GM04504 (cell line): ENCODE data around the gene CTTN.
"Not testable (repeated sequence)": the region's sequence is repeated elsewhere in the genome, so short reads cannot be mapped to it uniquely, and the experiment has no call there.

ENCODE experiments used
- DNase-seq: peaks from one replicate; pipeline ENCODE4 v3.0.0-alpha.2; 2012; ENCODE audit warnings: low read depth

Gene CTTN

DNA sequence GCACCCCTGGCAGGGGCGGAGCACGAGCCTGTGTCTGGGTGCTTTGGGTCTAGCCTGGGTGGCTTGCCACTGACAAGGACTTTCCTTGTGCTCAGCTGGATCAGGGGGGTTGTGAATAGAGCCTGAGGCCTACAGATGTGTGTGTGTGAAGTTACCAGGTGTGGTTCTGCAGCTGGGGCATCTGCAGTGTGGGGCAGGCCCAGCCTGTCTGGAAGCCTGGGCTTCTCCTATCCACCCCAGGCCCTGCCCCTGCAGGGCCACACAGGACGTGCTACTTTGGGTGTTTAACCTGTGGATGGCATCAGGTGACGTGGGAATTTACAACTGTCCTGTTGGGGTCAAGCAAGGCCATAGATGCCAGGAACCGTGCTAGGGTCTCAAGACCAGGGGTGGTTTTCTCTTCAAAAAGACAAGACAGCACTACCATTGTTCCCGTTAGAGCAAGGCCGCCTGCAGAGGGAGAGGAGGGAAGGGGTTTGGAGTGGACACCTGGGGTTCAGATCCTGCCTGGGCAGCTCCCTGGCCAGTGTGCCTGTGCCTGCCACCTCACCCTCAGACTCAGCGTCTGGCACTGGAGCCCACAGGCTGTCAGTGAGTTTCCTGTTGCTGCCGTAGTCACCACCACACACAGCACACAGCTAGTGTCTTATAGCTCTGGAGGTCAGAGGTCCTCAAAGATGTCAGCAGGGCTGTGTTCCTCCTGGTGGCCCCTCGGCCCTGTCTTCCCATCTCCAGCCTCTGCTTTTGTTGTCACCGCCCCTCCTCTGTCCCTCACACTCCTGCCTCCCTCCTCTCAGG, 31.6 kb downstream of the CTTN start:
- DNase-seq: no peak

- DNase-seq: no peak
Observed at GRCh38 chr11:70430671-70431574, 32.6 kb downstream of the CTTN start.

DNA sequence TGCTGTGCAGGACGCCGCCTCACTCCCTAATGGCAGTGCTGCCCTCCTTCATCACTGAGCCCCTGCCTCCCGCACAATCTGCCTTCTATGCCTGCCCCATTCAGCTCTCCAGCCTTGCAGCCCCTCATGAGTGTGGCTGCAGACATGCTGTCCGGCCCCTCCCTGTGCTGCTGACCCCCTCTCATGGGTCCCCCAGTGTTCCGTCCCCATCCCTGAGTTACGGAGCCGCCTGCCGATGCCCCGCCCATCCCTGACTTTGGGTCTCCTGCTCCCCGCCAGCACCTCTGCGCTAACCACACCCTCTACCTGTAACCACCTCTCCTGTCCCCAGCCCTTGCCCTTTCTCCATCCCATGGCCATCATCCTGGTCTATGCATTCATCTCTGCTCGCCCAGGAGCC, 33.3 kb downstream of the CTTN start:
- no peak for DNase-seq

DNA sequence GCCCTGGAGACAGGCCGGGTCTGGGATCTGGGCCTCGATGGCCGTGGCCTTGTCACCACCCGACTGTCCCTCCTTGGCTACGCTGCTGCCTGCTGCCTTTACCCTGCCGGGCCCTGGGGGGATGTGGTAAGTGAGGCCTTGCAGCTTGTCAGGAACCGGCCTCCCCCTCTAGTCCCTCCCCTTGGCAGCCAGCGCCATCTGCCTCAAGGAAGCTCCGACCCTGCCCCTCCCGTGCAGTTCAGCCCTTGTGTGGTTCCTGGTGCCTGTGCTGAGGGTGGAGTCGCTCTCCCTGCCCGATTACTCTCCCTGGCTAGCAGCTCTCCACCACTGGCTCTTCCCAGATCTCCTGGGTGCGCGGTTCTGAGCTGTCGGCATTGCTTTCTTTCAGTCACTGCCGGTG, 33.7 kb downstream of the CTTN start:
- no peak for DNase-seq

DNA sequence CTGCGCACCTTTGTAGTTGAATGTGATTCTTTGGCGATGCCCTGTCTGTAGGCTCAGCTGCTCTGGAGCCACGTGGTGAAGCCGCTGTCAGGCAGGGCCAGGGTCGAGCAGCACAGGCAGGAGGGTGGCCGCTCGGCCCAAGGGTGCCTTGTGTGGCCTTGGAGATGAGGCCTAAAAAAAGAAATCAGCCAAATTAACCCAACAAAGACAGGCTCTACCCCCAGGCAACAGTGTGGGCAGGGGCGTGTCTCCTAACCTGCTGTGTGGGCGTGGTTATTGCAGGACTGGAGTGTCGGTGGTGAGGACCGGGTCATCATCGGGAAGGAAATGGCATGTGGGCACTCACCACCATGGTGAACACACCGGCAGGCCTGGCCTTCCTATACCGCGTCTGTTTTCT, 34.3 kb downstream of the CTTN start:
- DNase-seq: no peak

DNA sequence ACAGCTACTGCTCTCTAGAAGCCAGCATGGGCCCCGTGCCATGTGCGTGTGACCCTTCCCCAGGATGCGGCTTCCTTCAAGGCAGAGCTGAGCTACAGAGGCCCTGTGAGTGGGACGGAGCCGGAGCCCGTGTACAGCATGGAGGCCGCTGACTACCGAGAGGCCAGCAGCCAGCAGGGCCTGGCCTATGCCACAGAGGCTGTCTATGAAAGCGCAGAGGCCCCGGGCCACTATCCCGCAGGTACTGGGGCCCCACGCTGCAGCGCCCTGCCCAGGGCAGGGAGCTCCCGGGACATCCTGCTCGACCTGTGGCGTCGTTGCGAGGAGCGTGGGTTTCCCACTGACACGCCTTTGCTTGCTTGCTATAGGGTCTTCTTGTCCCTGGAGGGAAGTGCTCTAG, 34.7 kb downstream of the CTTN start:
- no peak for DNase-seq

DNA sequence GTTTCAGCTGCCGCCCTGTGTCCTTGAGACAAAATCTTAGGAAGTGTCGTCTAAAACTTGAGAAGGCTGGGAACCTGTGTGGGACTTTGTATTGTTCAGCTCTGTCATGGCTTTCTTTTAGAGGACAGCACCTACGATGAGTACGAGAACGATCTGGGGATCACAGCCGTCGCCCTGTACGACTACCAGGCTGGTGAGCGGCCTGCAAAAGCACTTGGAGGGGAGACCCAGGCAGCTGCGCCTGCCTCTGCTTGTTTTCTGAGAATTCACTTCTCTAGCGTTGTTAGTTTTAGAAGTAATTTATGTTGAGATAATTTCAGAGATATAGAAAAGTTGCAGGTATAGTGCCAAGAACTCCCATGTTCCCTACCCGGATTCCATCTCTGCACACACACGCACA, 35.2 kb downstream of the CTTN start:
- DNase-seq: no peak

GRCh38 chr11:70433966-70434812, 35.9 kb downstream of the CTTN start:
- DNase-seq: no peak

- no peak for DNase-seq
Observed at GRCh38 chr11:70434813-70435278, 36.5 kb downstream of the CTTN start.

- no peak for DNase-seq
Observed at GRCh38 chr11:70435361-70435760, 37.0 kb downstream of the CTTN start.

DNA sequence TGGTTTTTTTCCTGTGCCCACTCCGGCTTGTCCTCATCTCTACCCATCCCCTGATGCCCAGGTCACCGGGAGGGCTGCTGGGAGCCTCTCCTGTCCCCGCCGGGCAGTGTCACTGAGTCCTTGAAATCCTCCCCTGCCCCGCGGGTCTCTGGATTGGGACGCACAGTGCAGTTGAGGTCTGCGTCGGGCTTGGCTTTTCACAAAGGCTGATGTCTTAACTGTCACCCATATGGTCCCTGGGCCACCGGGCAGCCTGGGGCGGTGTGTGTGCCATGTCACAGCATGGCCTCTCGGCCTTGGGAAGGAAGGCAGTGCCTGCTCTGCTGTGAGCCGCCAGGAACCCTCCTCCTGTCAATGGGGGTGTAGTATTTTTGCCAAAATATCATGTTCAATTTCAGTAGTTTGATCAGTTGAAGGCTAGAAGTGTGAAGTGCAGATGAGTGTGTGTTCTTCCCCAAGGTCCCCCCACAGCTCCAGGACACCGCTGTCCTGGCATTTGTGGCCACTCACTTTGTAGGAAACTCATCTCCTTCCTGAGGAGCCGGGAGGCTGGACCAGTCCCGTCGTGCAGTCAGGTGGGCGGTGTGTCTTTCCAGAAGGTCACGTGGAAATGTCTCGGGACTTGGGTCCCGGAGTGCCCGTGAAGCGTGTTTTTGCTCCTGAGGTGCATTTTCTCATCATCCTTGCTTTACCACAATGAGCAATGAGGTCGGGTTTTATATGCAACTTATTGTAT, 37.6 kb downstream of the CTTN start:
- no peak for DNase-seq

- DNase-seq: no peak
Observed at GRCh38 chr11:70436501-70436860, 38.2 kb downstream of the CTTN start.

- no peak for DNase-seq
Observed at GRCh38 chr11:70437111-70437784, 38.9 kb downstream of the CTTN start.

- no peak for DNase-seq
Observed at GRCh38 chr11:70440206-70440605, 41.9 kb downstream of the CTTN start.

GRCh38 chr11:70443773-70444030, 45.4 kb downstream of the CTTN start:
- no peak for DNase-seq

GRCh38 chr11:70445091-70445490, 46.8 kb downstream of the CTTN start:
- DNase-seq: no peak

GRCh38 chr11:70445605-70446004, 47.3 kb downstream of the CTTN start:
- no peak for DNase-seq

GRCh38 chr11:70448983-70449567, 50.7 kb downstream of the CTTN start:
- no peak for DNase-seq

- no peak for DNase-seq
Observed at GRCh38 chr11:70454197-70454767, 56.0 kb downstream of the CTTN start.

DNA sequence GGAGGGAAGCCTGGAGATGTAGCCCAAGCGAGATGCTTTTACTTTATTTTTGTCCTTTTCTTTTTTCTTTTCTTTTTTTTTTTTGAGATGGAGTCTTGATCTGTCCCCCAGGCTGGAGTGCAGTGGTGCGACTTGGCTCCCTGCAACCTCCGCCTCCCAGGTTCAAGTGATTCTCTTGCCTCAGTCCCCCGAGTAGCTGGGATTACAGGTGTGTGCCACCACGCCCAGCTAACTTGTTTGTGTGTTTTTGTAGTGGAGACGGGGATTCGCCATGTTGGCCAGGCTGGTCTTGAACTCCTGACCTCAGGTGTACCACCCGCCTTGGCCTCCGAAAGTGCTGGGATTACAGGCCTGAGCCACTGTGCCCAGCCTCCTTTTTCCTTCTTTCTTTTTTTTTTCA, 56.5 kb downstream of the CTTN start:
- not testable (repeated sequence) for DNase-seq

- DNase-seq: no peak
Observed at GRCh38 chr11:70455354-70455753, 57.0 kb downstream of the CTTN start.
